ENCODE results near the gene COL25A1.
"Not testable (repeated sequence)": the region's sequence is repeated elsewhere in the genome, so short reads cannot be mapped to it uniquely, and the experiment has no call there.

The COL25A1 gene

GRCh38 chr4:109155682-109156283, 146.7 kb downstream of the COL25A1 start:
- H3K4me3 ChIP-seq (ENCODE audit: low read length): no peak overlapping the region
- no peak for TF ChIP-seq CTCF (conservative IDR thresholded peaks at IDR 0.05; ENCODE audit: low read depth, low read length)
- DNase-seq (ENCODE audit: low read depth): no peak

GRCh38 chr4:109155084-109155483, 147.4 kb downstream of the COL25A1 start:
- DNase-seq (ENCODE audit: low read depth): no peak
- H3K4me3 ChIP-seq (ENCODE audit: low read length): no peak overlapping the region
- no peak for TF ChIP-seq CTCF (conservative IDR thresholded peaks at IDR 0.05; ENCODE audit: low read depth, low read length)

- no peak for DNase-seq (ENCODE audit: low read depth)
- H3K4me3 ChIP-seq (ENCODE audit: low read length): no peak overlapping the region
- TF ChIP-seq CTCF (conservative IDR thresholded peaks at IDR 0.05; ENCODE audit: low read depth, low read length): no peak
These were observed 148.0 kb downstream of the COL25A1 start for GRCh38 chr4:109154424-109154823.

- H3K4me3 ChIP-seq (ENCODE audit: low read length): no peak overlapping the region
- no peak for DNase-seq (ENCODE audit: low read depth)
- TF ChIP-seq CTCF (conservative IDR thresholded peaks at IDR 0.05; ENCODE audit: low read depth, low read length): no peak
These were observed 152.6 kb downstream of the COL25A1 start for GRCh38 chr4:109149836-109150235.

- no peak for TF ChIP-seq CTCF (conservative IDR thresholded peaks at IDR 0.05; ENCODE audit: low read depth, low read length)
- H3K4me3 ChIP-seq (ENCODE audit: low read length): no peak overlapping the region
- DNase-seq (ENCODE audit: low read depth): no peak
These were observed 153.8 kb downstream of the COL25A1 start for GRCh38 chr4:109148577-109149075.

- no peak for DNase-seq (ENCODE audit: low read depth)
- no peak for TF ChIP-seq CTCF (conservative IDR thresholded peaks at IDR 0.05; ENCODE audit: low read depth, low read length)
- H3K4me3 ChIP-seq (ENCODE audit: low read length): no peak overlapping the region
These were observed 155.3 kb downstream of the COL25A1 start for GRCh38 chr4:109147135-109147534.

GRCh38 chr4:109146499-109146898, 156.0 kb downstream of the COL25A1 start:
- H3K4me3 ChIP-seq (ENCODE audit: low read length): no peak overlapping the region
- no peak for DNase-seq (ENCODE audit: low read depth)
- no peak for TF ChIP-seq CTCF (conservative IDR thresholded peaks at IDR 0.05; ENCODE audit: low read depth, low read length)

- DNase-seq (ENCODE audit: low read depth); H3K4me3 ChIP-seq (ENCODE audit: low read length): not testable (repeated sequence)
These were observed 164.3 kb downstream of the COL25A1 start for GRCh38 chr4:109138125-109138524.
